Suppressor macrophage (primary cell): ENCODE measurements around the gene CDH10.

Experiments used
- DNase-seq, 4 experiments: peaks; one replicate each; pipeline ENCODE4 v3.0.0-alpha.2; 2020 to 2022

The CDH10 gene

DNA sequence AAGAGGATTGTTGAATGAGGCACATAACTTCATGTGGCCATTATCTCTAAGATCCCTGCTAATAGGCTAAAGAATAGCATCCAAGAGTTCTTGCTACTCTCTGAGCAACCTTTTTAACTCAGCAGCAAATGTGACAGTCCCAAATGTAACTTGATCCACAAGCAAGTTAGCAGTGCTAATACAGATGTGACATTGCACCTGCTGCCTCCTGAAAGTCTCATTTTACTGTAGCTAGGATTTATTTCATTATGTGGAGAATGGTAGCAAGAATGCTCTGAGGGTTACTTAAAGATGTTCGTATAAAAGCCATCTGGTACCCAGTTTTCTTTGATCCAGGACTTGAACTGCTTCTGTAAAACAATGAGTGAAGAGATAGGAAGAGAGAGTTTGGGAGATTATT, 45.8 kb downstream of the CDH10 start:
- no peak for DNase-seq

DNA sequence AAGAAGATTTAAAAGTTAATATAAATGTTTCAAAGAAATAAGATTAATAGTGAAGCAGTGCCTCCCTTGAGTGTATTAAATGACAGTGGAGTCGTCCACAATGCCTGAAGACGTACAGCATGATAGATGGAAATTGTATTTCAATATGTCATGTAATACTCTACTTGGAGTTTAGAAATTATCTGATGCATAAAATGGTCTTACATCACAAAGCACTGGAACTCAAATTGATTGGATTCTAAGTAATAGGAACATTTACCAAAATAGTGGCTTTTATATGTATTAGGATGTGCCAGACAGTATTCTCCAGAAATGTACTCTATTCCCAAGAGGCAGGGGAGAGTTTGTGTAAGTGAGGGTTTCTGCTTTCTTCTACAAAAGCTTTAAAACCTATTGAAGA, 49.4 kb downstream of the CDH10 start:
- no peak for DNase-seq

DNA sequence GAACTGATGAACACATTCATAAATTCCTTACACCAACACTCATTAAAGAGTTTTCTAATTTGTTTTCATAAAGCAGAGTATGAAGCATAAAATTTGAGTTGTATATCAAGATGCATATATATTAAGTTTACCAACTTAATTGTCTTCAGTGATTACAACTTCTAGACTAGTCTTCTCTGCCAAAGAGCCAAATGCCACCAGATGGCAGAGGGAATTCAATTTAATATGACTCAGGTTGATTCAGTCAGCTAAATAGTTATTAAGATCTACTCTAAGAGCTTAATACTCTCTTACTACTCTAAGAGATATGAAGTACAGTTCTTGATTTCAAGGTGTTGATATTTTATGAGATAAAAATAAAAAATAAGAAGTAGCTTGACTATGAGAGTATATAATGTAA, 53.4 kb downstream of the CDH10 start:
- no peak for DNase-seq

DNA sequence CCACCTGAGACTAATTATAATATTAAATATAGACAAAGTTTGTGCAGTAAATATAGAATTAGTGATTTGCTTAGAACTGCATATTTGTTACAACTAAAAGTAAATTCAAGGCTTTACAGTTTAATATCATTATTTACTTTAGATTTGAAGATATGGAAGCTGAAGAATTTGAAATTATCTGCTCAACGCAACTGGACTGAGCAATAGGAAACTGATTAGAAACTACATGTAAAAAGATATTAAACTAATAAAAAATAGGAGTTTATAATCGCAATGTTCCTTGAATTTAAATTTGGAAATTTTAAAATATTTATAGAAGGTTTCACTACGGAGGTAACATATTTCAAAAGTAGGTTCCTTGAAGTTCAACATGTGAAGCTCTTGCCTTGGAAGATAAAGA, 55.2 kb downstream of the CDH10 start:
- DNase-seq, result no peak

DNA sequence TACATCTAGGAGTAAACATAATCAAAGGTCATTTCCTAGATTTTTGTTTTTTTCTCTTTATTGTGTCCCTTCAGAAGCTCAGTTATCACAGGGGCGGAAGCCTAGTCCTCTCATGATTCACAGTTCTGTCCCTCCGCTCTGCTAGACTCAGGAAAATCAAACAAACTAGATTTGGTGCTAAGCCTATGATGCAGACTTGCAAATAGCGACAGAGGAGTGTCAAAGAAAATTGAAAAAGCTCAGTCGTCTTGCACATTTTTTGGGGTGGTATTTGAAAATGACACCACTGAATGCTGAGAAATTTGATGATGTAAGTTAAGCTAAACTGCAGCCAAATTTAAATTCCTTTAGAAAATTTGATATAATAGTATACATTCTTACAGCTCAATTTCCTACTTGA, 59.0 kb downstream of the CDH10 start:
- no peak for DNase-seq

DNA sequence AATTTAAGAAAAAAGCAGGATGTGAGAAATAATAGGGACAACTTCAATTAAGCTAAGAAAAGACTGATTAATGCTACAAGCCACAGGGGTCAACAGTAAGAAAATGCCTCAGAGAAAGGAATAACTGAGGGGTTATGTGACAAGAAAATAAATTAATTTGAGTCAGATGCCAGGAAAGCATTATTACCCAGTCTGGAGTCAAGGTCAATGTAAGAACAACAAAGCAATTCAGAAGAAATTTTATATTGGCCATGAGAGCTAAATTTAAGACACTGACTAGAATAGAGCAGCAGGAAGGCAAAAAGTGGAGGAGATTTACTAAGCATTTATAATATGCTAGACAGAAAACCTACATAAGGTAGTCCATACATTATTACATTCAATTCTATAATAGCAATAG, 73.5 kb downstream of the CDH10 start:
- no peak for DNase-seq

DNA sequence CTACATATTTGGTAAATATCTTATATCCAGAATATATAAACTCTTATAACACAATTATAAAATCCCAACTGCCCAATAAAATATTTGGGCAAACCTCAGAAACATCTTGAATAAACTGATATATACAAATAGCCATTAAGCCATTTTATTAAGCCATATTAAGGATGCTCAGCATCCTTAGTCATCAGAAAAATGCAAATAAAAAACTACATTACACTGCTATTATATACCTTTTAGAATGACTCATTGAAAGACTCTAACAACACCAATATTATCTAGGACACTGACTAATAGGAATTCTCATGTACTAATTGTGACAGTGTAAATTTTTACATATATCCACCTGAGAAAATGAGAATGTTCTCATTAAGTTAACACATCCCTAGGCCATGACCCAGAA, 77.8 kb downstream of the CDH10 start:
- no peak for DNase-seq

DNA sequence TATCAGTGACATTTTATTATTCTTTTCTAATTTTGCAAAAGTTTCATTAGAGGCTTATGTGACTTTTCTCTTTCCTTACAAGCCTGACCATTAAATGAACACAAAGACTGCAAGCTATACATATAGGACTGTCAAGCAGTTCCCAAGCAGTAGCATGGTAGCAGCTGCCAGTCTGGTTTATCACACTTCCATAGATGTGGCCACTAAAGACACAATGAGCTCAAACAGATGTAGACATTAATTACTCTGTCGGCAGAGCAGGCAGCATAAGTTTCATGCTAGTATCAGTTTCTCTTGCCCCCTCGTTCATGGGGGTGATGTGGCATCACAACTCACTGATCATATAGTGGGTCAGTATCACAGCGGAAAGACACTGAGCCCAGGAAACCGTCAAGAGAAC, 89.5 kb downstream of the CDH10 start:
- no peak for DNase-seq

DNA sequence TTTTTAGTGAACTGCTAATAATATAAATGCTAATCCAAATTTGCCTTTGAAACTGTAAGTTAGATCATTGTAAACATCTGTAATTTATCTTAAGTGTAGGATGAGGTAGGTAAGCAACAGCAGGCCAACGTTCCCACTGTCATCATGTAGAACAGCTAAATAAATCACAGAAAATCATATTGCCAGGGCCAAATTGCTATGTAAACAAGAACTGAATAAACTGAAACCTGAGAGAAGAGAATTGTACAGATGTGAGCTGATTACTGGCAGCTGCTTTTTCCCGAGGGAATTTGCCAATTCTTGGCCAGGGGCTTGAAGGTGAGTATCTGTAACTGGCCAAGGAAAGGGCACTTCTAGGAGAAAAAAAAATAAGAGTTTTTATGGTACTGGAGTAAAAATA, 97.6 kb downstream of the CDH10 start:
- no peak for DNase-seq

DNA sequence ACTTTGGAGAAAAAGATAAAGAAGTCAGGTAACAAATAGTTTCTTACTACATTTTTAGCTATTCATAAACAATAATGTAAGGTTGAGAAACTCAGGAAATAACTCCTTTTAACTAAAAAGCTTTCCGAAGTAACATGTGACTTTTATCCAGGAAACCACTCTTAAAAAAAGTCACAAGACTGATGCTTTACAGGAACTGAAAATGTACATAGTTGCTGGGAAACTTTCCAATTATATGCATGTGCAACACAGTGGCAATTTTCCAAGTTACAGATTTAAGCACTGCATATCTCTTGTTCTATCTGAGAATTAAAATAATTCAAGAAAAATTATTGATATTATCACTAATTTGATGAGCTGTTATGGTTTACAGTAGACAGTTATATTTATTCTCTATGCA, 105.2 kb downstream of the CDH10 start:
- peak; percentile 29 to 94 (median 66) for DNase-seq

DNA sequence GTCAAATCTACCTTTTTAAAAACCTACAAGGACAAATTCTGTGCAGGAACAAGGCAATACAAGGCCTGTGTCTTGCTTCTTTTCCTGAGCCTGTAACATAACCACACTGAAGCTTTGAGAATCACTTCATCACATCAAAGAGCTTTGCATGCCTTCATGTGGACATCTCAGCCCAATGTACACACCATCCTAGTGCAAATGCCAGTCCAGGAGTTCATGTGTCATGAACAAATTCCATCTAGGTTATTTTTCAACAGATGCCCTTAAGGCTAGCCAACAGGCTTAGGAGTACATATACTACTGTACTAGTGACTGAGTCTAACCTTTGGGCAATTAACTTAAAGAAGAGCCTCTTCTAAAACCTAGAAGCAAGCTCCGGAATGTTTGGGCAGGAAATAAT, 106.4 kb downstream of the CDH10 start:
- DNase-seq, result no peak

DNA sequence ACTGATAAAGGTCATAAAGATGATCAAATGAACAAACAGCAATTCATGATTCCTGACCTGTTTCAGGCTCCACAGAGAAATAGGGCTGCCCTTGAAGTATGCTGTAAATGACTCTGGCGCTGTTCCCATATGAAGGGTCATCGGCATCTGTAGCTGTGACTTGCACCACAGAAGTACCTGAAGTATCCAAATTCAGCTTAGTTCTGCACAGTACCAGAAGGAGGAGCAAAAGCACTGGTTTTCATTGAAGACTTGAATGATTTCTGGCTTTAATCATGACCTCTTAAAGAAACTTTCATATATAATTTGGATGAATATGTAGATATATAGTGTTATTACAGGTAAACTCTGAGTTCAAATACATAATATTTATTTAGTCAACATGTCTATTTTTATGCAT, 109.1 kb downstream of the CDH10 start:
- peak in 2 of 4 experiments; percentile 5 to 31 for DNase-seq

DNA sequence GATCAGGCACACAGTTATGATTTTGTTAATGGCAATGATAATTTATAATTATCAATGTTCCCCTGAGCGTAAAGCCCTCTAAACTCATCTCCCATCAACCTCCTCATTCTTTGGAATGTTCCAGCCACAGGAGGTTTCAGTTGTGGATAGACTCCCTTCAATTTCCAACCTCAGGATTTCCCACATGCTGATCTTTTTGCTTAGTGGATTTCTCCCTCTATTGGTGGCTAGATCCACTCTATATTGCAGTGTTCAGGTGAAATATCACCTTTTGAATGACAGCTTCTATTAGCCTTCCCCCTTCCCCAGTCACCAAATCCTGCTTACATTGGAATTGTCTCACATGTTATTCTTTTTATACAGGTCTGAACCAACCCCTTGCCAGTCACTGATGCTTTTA, 113.9 kb downstream of the CDH10 start:
- DNase-seq, result no peak

DNA sequence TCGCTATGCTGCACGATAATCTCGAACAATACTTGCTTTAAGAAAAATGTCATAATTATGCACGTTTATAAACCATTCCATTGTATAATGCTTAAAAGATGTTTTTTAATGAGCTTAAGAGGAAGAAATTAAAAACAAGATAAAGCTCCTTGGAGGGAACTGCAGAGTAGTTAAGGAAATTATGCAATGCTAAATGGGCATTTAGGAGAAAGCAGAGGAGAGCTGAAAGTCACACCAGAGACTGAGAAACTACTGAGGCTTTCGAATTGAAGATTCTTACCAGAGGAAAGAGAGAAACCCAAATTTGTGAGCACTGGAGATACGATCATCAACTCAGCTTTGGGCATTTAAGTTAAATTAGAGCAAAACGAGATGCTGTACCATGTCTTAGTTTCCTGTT, 119.4 kb downstream of the CDH10 start:
- DNase-seq, result no peak

DNA sequence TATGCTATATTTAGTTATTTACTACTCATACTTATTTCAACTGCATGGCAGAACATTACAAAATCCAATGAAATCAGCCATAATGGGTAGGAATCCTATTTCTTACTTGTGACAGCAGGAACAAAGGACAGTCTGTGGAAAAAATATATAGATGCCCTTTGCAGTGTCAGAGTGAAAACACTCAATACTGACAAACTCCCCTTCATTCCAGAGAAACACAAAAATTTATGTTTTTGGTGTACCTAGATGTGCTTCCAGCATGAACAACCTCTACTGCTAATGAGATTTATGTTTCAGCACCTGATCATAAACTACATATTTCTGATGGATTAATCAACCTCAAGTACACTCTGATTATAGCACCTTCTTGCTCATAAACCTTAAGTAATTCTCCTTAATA, 132.4 kb downstream of the CDH10 start:
- no peak for DNase-seq

DNA sequence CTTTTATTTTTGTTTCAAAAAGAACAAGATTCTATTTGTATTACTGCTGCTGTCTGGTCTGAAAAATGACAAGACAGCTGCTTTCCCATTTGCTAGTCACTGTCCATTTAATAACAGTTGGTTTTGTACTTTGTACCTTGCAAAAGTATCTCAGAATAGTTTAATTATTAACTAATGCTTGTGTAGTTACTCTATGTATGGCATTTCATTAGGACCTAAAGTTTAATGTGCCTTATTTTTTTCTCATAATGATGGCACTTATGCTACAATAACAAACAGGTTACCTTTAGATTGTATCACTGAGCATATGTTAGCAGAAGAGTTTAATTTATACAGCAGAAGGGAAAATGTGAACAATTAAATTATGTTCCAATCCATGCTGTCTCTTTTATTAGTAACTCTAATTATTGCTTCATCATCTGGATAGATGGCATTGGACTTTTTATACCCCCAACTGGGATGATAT, 134.2 kb downstream of the CDH10 start:
- DNase-seq, result no peak

DNA sequence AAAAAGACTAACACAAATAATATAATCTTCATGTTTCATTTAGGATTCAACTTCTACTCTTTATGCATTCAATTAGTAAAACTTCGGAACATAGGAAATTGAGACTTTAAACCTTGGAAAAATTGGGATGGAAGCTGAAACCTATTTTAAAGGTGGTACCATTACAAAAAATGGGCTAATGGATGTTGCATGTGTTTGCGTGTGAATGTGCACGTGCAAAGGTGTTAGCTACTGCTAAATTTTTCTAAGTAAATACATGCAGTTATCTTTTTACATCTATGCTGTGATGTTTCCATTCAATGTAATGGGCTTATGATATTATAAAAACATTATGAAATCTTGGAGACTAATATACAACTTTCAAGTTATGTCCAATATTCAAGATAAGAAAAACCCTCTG, 134.8 kb downstream of the CDH10 start:
- DNase-seq, result no peak

DNA sequence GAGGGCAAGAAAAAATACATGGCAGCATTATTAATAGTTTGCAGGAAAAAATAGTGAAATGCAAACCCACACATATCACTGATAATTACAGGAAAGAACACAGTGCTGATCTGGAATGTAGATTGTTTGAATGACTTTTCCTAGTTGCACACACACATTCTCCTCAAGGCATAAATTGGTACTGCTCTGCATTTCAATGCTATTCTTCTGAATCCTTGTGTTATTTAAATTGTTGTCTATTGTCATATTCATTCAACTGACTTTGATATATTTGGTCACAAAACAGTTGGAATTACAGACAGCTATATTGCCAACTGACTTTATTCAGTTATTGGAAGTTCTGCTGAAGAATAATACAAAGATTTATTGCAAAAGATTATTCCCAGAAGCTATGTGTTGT, 139.5 kb downstream of the CDH10 start:
- no peak for DNase-seq

DNA sequence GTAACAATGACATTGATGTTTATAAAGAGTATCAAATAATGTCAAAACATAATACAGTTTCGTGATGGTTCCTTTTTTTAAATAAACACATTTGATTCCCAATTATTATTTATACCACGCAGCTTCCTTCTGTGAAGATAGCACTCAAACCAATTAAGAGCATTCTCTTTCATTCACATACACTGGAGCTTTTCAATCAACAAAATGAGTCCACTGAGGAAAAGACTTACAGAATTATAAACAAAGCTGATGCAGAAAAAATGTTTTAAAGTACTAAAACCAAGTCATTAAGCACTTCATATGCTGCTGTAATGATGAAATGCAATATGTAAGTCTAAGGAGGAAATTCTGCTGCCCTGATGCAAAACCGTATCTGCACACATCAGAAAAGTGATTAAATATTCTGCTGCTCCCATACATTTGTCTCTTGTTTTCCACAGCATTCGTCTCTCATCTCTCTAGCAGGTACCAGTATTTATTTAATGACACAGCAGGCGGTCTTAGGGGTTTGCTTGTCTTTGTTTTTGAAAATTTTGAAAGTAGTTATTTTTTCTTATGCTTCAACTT, 147.1 kb downstream of the CDH10 start:
- DNase-seq, result no peak

DNA sequence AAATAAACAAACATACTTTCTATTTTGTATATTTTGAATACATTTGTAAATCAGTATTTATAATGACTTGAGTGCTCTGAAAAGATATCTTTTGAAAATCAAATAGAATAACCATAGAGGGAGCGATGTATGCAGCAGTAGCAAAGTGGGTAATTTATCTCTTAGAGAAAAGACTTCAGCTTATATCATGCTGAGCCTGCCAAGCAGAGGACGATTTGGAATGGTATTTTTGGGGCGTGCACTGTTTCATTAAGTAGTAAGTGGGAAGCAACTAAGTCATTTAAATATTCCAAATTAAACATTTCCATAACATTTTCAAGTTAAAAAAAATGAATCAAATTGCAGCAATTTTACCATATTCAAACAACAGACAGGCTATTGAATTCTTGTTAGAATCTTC, 147.6 kb downstream of the CDH10 start:
- no peak for DNase-seq

DNA sequence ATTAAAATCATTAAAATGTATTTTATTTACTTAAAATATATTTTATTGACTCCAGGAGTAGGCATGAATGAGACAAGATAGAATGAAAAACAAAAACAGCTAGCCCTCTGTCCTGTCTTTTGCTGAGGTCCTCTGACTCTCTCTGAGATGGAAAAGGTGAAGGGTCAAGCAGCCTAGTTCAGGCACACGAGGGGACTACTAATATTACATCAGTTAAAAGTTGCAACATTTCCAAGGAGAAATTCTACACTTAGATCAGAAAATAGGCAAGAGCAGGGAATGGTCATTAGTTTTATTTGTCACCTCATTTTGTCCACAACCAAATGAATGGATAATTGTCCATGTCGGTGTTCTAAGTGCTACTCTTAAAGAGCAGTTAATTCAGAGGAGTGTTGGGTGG, 148.5 kb downstream of the CDH10 start:
- no peak for DNase-seq

DNA sequence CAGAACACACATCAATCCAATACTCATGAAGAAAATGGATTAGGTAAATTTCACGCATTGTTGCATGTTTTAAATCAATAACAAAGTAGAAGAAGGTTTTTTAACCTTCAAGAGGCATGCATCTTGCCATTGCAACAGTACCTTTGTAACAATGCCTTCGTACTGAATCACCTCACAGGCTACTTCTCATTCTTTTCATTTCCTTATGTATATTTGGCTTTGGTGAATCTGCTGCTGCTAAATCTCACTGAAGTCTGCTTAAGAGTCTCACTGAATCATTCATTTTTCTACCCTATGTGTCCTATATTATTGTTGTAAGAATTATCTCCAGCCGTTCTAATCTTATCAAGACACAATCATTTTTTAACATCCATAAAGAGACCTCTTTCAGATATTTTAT, 152.5 kb downstream of the CDH10 start:
- DNase-seq, result no peak

DNA sequence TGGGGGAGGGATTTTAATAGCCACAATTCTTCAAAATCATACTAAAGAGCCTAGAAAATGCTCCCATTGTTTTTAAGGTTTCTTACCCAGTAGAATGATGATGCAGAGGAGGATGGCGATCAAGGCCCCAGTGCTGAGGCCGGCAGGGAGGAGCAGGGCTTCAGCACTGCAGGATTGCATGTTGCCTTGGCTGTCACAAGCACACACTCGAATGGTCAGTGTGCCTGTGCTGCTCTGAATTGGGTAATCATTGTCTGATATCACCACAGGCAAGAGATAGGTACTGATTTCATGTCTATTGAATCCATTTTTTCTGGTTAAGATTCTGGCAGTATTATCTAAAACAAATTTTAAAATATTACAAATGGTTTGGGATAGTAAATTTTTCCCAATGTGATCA, 153.3 kb downstream of the CDH10 start:
- DNase-seq, result no peak

DNA sequence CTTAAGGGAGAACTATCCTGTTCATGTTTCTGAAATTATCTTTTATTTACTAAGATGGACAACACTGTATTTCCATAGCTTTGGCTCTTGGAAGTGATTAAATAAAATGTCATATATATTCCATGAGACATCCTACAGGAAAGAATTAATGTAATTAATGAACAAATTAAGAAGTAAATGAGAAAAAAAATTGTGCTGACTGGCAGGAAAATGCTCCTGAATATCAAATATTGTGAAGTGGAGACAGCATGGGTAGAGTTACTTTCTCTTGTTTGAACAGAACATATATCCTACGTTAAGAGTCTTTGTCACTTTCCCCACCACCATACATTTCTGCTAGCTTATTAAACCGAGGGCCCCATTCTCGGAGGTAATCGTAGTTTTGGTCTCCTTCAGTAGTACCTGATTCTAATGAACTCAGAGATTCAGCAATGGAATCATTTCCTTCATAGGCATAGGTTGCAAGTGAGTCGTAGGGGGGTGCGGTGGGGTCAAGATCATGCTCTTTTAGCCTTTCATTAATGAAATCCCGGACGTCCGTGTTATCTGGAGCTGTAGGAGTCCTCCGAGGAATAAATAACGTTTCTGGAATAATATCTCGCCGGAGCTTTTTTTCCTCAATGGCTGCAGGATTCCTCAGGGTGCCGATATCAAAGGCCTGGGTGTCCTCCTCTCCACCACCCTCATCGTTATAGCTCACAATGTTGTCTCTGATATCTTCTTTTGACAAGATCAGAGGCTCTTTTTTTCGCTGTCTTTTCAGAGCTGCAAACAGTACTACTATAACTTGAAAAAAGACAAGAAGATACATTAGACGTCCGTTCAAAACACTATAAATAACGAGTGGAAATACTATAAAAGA, 157.2 kb downstream of the CDH10 start:
- no peak for DNase-seq

DNA sequence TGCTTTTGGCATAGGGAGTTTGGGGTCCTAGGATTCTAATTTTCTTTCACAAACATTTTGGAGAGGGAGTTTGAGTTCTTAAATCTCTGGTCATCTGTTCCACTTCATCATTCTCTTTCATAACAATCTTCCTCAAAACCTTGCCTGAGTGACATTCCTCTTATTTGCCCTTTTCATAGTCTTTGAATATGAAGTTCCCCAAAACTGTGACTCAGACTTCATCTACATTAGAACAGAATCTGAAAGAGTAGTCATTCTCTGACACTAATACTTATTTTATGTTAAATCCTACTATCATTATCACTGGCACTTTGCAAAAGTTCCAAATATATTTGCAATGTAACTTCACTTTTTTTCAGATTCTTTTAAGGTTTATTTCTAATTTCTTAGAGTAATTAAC, 163.8 kb downstream of the CDH10 start:
- peak in 2 of 4 experiments; percentile 1 to 20 for DNase-seq
